CMK (cell line): ENCODE data around the gene HDDC3.
"Not testable (repeated sequence)": the region's sequence is repeated elsewhere in the genome, so short reads cannot be mapped to it uniquely, and the experiment has no call there.

ENCODE experiments used
- DNase-seq: peaks from one replicate; pipeline ENCODE4 v3.0.0-alpha.2; 2010; ENCODE audit warnings: low read depth

HDDC3 gene

DNA sequence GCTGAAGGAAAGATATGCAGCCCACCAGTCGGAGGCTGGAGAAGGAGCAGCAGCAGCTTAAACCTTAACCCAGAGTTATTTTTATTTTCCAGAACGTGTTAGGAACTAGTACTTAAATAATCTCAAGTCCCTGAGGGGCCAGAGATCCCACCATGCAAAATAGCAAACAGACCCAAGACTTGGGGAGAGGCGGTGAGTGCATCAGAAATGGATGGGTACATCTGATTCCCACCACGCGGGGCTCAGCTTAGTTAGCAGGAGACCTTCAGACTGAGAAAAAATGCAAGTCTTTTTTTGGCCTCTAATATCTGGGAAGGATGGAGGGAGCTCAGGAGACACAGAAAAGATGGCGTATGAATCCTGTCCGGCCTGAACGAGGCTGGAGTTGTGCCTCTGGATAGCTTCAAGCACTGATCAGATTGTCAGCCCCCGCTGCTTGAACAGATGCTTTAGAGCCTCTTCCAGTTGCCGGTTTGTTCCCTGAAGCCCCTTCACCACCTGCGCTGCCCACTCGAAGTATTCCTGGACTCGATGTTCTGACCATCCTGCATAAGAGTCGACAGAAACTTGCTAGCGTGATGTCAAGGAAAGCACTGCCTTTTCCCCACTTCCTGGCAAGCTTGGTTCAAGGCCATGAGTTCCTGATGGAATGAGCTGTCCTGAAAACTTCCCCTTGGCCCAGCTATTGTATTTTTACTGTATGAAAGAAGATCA is 1.3 kb downstream of the HDDC3 start:
- no peak for DNase-seq

DNA sequence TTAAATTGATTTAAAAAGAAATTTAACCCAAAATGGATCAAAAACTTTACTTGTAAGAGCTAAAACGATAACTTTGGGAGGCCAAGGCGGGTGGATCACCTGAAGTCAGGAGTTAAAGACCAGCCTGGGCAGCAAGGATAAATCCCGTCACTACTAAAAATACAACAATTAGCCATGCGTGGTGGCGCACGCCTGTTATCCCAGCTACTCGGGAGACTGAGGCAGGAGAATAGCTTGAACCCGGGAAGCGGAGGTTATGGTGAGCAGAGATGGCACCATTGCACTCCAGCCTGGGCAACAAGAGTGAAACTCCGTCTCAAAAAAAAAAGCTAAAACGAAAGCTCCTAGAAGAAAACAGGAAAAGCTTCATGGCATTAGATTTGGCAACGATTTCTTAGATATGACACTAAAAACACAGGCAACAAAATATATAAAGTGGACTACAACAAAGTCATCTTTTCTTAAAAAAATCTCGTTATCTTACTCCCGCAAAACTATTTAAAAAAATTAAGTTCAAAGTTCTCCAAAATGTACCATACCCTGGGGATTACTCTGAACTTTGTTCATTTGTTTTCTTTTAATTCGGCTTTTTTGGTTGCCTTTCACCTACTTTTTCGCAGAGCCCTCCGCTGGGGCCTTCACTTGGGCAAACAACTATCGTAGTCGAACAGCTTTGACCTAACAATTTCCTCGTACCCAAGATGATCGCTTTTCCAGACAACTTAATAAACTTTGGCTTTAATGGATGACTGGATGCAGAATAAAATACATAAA is 2.9 kb downstream of the HDDC3 start:
- DNase-seq, result no peak

- not testable (repeated sequence) for DNase-seq
Observed at GRCh38 chr15:90928106-90928505, 4.2 kb downstream of the HDDC3 start.

GRCh38 chr15:90926766-90927165 is 5.6 kb downstream of the HDDC3 start:
- not testable (repeated sequence) for DNase-seq

DNA sequence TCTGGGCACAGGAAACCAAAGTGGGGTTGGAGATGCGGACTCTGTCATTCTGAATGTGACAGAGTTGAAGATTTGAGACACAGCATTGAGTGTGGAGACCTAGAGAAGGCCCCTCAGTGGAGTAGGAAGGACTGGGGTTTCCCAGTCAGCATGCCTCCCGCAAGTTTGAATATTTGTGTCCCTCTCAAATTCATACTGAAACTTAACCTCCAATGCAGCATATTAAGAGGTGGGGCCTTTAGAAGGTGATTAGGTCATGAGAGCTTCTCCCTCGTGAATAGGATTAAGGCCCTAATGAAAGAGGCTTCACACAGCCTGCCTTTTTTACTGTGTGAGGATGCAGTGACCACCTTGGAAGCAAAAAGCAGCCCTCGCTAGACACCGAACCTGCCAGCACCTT is 8.0 kb downstream of the HDDC3 start:
- no peak for DNase-seq

DNA sequence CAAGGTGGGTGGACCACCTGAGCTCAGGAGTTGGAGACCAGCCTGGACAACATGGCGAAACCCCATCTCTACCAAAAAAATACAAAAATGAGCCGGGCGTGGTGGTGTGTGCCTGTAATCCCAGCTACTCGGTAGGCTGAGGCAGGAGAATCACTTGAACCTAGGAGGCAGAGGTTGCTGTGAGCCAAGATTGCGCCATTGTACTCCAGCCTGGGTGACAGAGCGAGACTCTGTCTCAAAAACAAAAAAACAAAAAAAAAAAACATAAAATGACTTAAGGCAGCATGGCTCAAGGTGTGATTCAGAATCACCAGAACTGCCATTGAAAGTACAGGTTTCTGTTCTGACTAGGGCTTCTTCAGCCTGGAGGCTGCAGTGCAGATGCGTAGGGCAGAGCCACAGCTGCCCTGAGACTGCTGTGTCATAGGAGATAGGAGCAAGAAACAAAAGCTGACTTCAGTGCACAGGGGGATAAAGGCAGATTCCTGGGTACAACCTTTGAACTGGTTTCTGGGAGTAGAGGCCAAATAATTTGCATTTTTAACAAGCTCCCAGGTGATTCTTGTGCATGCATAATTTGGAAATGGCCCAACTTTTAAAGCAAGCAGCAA is 9.5 kb downstream of the HDDC3 start:
- DNase-seq, result not testable (repeated sequence)

DNA sequence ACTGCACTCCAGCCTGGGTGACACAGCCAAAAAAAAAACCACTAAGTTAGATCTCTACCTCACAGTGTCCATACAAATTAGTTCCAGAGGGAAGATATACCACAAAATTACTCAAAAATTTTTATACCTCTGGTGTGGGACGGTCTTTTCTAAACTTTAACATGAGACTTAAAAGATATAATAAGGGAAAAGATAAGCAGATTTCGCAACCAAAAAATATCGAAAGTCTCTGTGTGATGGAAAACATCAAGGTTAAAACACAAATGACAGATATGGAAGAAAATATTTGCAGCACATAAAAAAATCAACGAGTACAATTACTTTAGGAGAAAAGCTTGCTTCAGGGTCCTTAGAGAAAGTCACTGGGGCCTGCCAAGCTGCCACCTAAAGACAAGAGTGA is 10.5 kb downstream of the HDDC3 start:
- DNase-seq, result no peak

- DNase-seq, result no peak
Observed at GRCh38 chr15:90918835-90919234, 13.5 kb downstream of the HDDC3 start.

- no peak for DNase-seq
Observed at GRCh38 chr15:90918034-90918788, 14.1 kb downstream of the HDDC3 start.

DNA sequence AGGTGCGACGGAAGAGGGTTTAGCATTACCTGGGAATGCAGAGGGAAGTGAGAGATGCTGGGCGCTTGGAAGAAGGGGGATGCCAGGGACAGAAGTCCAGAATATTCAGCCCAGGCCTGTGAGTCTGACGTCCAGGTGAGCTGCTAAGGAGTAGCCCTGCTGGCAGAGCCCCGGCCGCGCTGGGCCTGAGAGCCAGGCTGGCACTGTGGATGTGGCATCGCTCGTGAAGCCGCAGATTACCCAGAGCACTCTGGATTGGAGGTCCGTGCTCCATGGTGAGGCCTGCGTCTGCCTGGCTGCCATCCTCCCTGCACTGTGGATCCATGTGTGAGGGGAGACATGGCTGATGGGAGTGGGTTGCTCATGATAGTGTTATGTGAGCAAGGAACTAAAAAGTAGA is 14.8 kb downstream of the HDDC3 start:
- DNase-seq, result no peak

- DNase-seq, result no peak
Observed at GRCh38 chr15:90916461-90916860, 15.9 kb downstream of the HDDC3 start.

GRCh38 chr15:90915808-90916440 is 16.4 kb downstream of the HDDC3 start:
- DNase-seq, result no peak

DNA sequence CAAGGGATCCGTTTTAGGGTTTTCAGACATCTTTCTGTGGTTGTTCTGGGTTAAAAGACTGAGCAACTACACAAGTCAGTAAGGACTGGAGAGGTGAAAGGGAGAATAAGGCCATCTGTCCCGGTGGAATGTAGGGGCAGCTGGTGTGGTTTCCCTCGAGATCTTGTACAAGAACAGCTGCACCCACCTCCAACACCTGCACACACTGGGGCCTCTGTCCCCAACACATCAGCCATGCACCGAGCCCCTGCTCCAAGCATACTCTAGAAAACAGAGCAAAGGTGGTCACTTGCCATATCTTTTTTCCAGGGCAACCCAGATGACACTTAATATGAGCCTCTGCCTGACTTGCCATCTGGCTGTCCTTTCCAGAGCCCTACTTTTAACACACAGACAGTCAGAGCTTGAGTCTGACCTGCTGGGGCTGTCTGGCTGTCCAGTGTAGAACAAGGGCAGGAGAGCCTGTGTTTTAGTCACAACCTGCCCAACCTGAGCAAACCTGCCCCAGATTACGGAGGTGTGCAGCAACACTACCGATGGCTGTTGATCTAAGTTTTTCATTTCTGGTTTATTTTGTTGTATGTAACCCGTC is 17.0 kb downstream of the HDDC3 start:
- no peak for DNase-seq

GRCh38 chr15:90914305-90915080 is 17.9 kb downstream of the HDDC3 start:
- DNase-seq, result no peak

DNA sequence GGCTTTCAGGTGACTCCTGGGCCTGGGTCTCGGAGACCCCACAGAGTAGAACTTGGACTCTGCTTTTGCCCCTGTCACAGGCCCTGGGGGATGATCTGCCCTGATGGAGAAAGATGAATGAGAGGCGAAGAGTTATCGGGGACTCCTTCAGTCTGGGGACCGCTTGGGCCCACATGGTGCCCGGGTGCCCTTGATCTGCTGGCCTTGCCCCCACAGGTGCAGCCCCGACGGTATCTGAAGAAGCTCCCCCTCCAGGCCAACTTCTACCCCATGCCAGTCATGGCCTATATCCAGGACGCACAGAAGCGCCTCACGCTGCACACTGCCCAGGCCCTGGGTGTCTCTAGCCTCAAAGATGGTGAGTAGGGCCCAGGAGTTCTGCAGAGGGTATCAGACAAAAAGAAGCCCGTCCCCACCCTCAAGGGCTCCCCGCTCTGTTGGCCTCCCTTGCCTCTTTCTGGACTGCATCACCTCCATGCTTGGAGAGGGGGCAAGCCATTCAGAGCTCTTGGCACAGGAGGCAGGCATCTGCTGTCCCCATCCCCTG is 18.9 kb downstream of the HDDC3 start:
- DNase-seq, result no peak

DNA sequence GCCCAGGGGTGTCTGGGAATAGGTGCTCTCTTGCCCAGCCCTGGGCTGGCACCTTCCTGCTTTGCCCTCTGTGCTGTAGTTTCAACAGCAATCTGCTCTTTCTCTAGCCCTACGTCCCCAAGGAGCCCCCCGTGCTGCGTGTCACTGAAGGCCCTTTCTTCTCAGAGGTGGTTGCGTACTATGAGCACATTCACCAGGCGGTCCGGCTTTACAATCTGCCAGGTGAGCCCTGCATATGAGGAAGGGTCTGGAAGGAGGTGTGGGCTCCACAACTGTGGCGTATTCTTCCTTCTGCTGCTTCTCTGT is 19.6 kb downstream of the HDDC3 start:
- DNase-seq, result no peak

DNA sequence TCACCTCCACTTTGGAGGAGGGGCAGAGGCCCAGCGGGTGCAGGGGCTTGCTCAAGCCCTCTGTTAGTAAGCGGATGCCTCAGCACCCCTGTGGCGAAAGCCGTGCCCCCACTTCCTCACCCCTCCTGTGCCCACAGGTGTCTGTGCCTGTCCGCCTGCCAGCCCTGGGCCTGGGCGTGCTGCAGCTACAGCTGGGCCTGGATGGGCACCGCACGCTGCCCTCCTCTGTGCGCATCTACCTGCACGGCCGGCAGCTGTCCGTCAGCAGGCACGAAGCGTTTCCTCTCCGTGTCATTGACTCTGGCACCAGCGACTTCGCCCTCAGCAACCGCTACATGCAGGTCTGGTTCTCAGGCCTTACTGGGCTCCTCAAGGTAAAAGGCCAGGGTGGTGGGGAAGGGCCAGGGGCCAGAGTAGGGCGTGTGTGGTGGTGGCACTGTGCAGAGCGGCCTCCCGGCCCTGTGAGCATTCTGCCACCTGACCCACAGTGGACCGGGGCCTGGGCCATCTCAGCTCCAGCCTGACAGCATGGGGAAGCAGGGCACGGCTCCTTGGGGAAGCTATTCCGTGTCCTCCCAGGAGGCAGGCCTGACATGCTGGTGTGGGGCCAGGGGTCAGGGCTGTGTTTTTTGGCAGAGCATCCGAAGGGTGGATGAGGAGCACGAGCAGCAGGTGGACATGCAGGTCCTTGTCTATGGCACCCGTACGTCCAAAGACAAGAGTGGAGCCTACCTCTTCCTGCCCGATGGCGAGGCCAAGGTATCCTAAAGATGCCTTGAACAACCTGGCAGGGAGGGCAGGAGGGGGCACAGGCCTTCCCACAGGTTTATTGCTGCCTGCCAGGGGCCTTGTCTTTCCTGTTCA is 20.2 kb downstream of the HDDC3 start:
- DNase-seq, result no peak

DNA sequence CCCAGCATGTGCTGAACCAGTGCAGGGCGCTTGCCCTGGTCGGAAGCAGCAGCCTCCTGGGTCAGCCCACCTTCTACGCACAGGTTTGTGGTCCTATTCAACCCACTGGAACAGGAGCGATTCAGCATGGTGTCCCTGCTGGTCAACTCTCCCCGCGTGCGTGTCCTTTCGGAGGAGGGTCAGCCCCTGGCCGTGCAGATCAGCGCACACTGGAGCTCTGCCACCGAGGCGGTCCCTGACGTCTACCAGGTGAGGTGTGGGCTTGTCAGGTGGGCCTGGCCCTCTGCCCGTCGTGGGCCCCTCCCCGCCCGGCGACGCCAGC is 21.1 kb downstream of the HDDC3 start:
- DNase-seq, result no peak

GRCh38 chr15:90910441-90911301 is 21.7 kb downstream of the HDDC3 start:
- no peak for DNase-seq
